GM12878 (cell line): ENCODE results near the gene MAP3K7. TPM values are rescaled to one million over a fixed set of nuclear protein-coding genes. Genes with fewer than 3 reads are reported as not detected.

ENCODE experiments used
- ATAC-seq: fragments of 200-7000 bp; cut with Tn5 transposase; 3 replicates; pipeline ENCODE4 v1.9.1; 2020; ENCODE audit warnings: mild to moderate bottlenecking, moderate library complexity
- BruUV-seq: library from RNA; stranded (reverse); fragments of 400-500 nt; replicated peaks from 2 replicates; lab custom pipeline; 2021; lab: Mats Ljungman, UMichigan
- CTCF ChIA-PET: fragments of 300-600 bp; sonication (Branson Sonifier 250); formaldehyde crosslinking; extraction: SDS; loops from one replicate; lab custom pipeline; 2021; ENCODE audit warnings: inconsistent platforms; lab: Yijun Ruan, JAX
- POLR2A ChIA-PET: fragments of 350-600 bp; formaldehyde crosslinking; extraction: SDS; loops from one replicate; lab custom pipeline; 2021; ENCODE audit warnings: inconsistent platforms; lab: Charles Lee
- RAD21 ChIA-PET: fragments of 300-600 bp; sonication (Branson Sonifier 250); formaldehyde crosslinking; loops from one replicate; lab custom pipeline; 2023; ENCODE audit warnings: antibody characterized with exemption; ENCODE audit not compliant: unreplicated experiment; lab: Charles Lee
- SMC1A ChIA-PET: fragments of 300-600 bp; sonication (Branson Sonifier 250); formaldehyde crosslinking; loops from one replicate; lab custom pipeline; 2023; ENCODE audit not compliant: unreplicated experiment, uncharacterized antibody; lab: Charles Lee
- DNase-seq: peaks from one replicate; pipeline ENCODE4 v3.0.0-alpha.2; 2011; ENCODE audit warnings: low read depth, low spot score
- FAIRE-seq: peaks from 3 replicates; lab custom pipeline; 2011; peaks lifted over from hg19 to GRCh38; lab: Jason Lieb, UNC
- H2AFZ ChIP-seq: 2 replicates; pipeline ENCODE4 v1.6.0; 2011; ENCODE audit warnings: low read depth, low read length, control low read depth; ENCODE audit not compliant: control insufficient read depth
- H3K27ac ChIP-seq: 2 replicates; pipeline ENCODE4 v1.5.1; 2011; ENCODE audit warnings: control low read depth; ENCODE audit not compliant: control insufficient read depth, insufficient read depth
- H3K27me3 ChIP-seq, 2 experiments: replicated peaks in 1 of 2; 2 replicates each; pipeline versions ENCODE4 v1.6.0 to v1.6.1; 2011; ENCODE audit warnings: low read length in 1 of 2; ENCODE audit not compliant: control insufficient read depth in 2 of 2, insufficient read depth in 2 of 2
- H3K36me3 ChIP-seq, 2 experiments: 2 replicates each; pipeline ENCODE4 v1.5.1; 2011; ENCODE audit warnings: low read length in 1 of 2; ENCODE audit not compliant: control insufficient read depth in 2 of 2, insufficient read depth in 2 of 2
- H3K4me1 ChIP-seq: 2 replicates; pipeline ENCODE4 v1.6.1; 2011; ENCODE audit warnings: mild to moderate bottlenecking, low read length, moderate library complexity, mixed read lengths; ENCODE audit not compliant: control insufficient read depth, insufficient read depth
- H3K4me2 ChIP-seq: 2 replicates; pipeline ENCODE4 v1.6.0; 2011; ENCODE audit warnings: control low read depth; ENCODE audit not compliant: control insufficient read depth, insufficient read depth
- H3K4me3 ChIP-seq: fragments of 200-600 bp; sonication (generic); 2 replicates; pipeline ENCODE4 v1.5.1; 2016
- H3K79me2 ChIP-seq: 2 replicates; pipeline ENCODE4 v1.6.0; 2011; ENCODE audit warnings: low read length; ENCODE audit not compliant: control insufficient read depth, insufficient read depth
- H3K9ac ChIP-seq: 2 replicates; pipeline ENCODE4 v1.8.0; 2011; ENCODE audit warnings: low read length, control low read depth, mixed read lengths; ENCODE audit not compliant: control insufficient read depth, insufficient read depth
- H3K9me3 ChIP-seq: replicated peaks from 3 replicates; pipeline ENCODE4 v1.5.1; 2011; ENCODE audit warnings: mild to moderate bottlenecking, low read length; ENCODE audit not compliant: control insufficient read depth, insufficient read depth
- H4K20me1 ChIP-seq: 2 replicates; pipeline ENCODE4 v1.6.0; 2011; ENCODE audit not compliant: control insufficient read depth, insufficient read depth
- EP300 ChIP-seq, 2 experiments: fragments of 150-350 bp in 1 of 2; IDR thresholded peaks; 2 replicates each; pipeline ENCODE4 v1.6.1; 2011 to 2012; ENCODE audit warnings: low read depth in 2 of 2, low read length in 2 of 2, borderline replicate concordance in 1 of 2, improper control_type of control experiment in 1 of 2, inconsistent platforms in 1 of 2; ENCODE audit not compliant: control insufficient read depth in 1 of 2
- NRF1 ChIP-seq: conservative IDR thresholded peaks from 2 replicates; pipeline ENCODE4 v1.6.1; 2011; ENCODE audit warnings: mild to moderate bottlenecking, low read depth, low read length, improper control_type of control experiment
- PBX3 ChIP-seq: IDR thresholded peaks from 2 replicates; pipeline ENCODE4 v1.6.1; 2011; ENCODE audit warnings: mild to moderate bottlenecking, low read depth, low read length, moderate library complexity; ENCODE audit not compliant: insufficient replicate concordance
- TCF7 ChIP-seq: IDR thresholded peaks from 2 replicates; pipeline ENCODE4 v1.6.1; 2014; ENCODE audit warnings: antibody characterized with exemption, borderline replicate concordance
- WGBS: methylation state at CpG from one replicate; pipeline ENCODE4 v1.1.6; 2016; ENCODE audit warnings: low lambda C conversion rate; ENCODE audit not compliant: insufficient replicate concordance, insufficient coverage; ENCODE audit errors: missing lambda C conversion rate; 5-methylcytosine and 5-hydroxymethylcytosine counted together
- in situ Hi-C: fragments of 300-500 bp; cut with MboI; formaldehyde crosslinking; loops from 9 replicates; pipeline ENCODE4 v1.14.3; 2018; ENCODE audit warnings: mixed read lengths
- intact Hi-C: fragments of 100-400 bp; cut with micrococcal nuclease; formaldehyde crosslinking; loops from one replicate; pipeline ENCODE4 v1.14.2; 2022; ENCODE audit not compliant: unreplicated experiment
- polyA plus RNA-seq, 11 experiments: library from polyadenylated mRNA; depleted of rRNA in 4 of 11; unstranded in 6 of 11; stranded (reverse) in 5 of 11; fragments of >200 nt; fragmentation: Nextera tagmentation in 4 of 11; fragmentation: Illumina TruSeq in 1 of 11; extraction: Ambion mirVana in 4 of 11; extraction: Trizol in 1 of 11; gene quantifications; 1 replicate in 1 of 11; 2 replicates in 10 of 11; pipeline versions ENCODE4 v1.2.1 to v1.2.3, GENCODE V29; 2011 to 2016; ENCODE audit warnings: inconsistent platforms in 2 of 11, missing spikeins in 2 of 11, low read depth in 1 of 11
- total RNA-seq, 4 experiments: library from RNA; depleted of rRNA in 3 of 4; stranded (reverse); fragments of >200 nt in 3 of 4; fragmentation: Illumina TruSeq in 1 of 4; extraction: Trizol in 1 of 4; gene quantifications; 2 replicates each; pipeline versions ENCODE4 v1.2.1 to v1.2.3, GENCODE V29; 2013 to 2021
- TF ChIP-seq, protein P1 (sequence below): IDR thresholded peaks from 2 replicates; pipeline ENCODE4 v1.6.1; 2012; ENCODE audit warnings: improper control_type of control experiment, low read depth, low read length; ENCODE audit not compliant: insufficient replicate concordance

Gene MAP3K7
- total and polyA plus RNA-seq, 10 of the 15 experiments (the other 5 are each of a cell fraction or from before 2014, with no cell fraction given), result 7.0 to 42.6 (median 22.0) TPM

DNA sequence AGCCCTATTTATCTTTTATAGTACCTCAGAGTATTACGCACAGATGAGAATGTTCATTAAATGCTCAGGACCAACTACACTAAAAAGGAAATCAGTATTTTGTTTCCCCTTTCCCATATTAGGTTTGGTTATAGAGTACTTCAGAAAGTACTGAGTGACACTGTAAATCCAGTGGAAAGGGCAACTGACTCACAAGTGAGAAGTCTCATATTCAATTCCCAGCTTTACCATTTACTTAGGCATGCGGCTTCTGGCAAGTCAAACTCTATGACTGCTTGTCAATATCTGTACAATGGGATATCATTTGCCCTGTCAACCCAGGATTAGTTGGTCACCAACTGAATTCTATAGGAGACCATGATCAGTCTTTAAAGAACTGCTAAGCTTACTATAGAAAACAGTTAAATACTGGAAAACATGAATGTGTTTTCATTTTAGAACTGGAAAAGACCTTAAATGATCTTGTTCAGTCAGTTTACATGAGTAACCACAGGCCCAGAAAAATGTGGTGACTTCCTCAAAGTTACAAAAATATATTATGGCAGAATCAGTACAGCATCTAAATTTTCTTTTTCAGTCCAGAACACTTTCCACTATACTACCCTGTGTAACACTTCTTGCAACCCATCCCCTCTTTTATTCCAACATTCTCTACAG lies 3.6 kb downstream of the MAP3K7 start:
- Histone ChIP-seq H3K36me3 (no peaks in the 10 kb centered on the region; a peak in 1 of 4 replicates), H3K79me2 (peaks cover 55% of the 10 kb centered on the region), H3K4me1 (peaks cover 3% of the 10 kb centered on the region; the same call in 1 of the 2 replicates), H3K4me2 (peak overlapping the region; percentile 27; the same call in 1 of the 2 replicates), H4K20me1 (no peaks in the 10 kb centered on the region), H3K9ac (no peak overlapping the region), H2AFZ (no peak overlapping the region), H3K27me3 (no peaks in the 10 kb centered on the region), H3K27ac (no peak overlapping the region), H3K9me3 (no peaks in the 10 kb centered on the region), H3K4me3 (peak overlapping the region; percentile 41; the same call in 1 of the 2 replicates)
- no peak for ATAC-seq
- POLR2A ChIA-PET, result no interaction called here
- CTCF ChIA-PET, result interaction anchor here (0.9 to 2.2 kb wide), 2 partner anchors 10 to 14 kb away, joined by 3 to 6 read pairs; no protein-coding TSS in a partner anchor
- in situ Hi-C loops (no loop called here), intact Hi-C loops (no loop called here)
- 97% methylated on average over 2 of the region's 2 CpGs for WGBS
- RAD21 ChIA-PET, result no interaction called here
- BruUV-seq, result no TSS peak
- DNase-seq, result no peak
- SMC1A ChIA-PET, result interaction anchor here (0.6 to 0.7 kb wide), 2 partner anchors 20 to 643 kb away, joined by 3 read pairs; no protein-coding TSS in a partner anchor
- TF ChIP-seq PBX3 (no peak), NRF1 (no peak), EP300 (IDR thresholded peaks at IDR 0.05; ENCODE audit: borderline replicate concordance in 1 of 2, control insufficient read depth in 1 of 2, low read depth in 2 of 2, low read length in 2 of 2) (no peak), TCF7 (no peak)
- TF ChIP-seq, protein P1, sequence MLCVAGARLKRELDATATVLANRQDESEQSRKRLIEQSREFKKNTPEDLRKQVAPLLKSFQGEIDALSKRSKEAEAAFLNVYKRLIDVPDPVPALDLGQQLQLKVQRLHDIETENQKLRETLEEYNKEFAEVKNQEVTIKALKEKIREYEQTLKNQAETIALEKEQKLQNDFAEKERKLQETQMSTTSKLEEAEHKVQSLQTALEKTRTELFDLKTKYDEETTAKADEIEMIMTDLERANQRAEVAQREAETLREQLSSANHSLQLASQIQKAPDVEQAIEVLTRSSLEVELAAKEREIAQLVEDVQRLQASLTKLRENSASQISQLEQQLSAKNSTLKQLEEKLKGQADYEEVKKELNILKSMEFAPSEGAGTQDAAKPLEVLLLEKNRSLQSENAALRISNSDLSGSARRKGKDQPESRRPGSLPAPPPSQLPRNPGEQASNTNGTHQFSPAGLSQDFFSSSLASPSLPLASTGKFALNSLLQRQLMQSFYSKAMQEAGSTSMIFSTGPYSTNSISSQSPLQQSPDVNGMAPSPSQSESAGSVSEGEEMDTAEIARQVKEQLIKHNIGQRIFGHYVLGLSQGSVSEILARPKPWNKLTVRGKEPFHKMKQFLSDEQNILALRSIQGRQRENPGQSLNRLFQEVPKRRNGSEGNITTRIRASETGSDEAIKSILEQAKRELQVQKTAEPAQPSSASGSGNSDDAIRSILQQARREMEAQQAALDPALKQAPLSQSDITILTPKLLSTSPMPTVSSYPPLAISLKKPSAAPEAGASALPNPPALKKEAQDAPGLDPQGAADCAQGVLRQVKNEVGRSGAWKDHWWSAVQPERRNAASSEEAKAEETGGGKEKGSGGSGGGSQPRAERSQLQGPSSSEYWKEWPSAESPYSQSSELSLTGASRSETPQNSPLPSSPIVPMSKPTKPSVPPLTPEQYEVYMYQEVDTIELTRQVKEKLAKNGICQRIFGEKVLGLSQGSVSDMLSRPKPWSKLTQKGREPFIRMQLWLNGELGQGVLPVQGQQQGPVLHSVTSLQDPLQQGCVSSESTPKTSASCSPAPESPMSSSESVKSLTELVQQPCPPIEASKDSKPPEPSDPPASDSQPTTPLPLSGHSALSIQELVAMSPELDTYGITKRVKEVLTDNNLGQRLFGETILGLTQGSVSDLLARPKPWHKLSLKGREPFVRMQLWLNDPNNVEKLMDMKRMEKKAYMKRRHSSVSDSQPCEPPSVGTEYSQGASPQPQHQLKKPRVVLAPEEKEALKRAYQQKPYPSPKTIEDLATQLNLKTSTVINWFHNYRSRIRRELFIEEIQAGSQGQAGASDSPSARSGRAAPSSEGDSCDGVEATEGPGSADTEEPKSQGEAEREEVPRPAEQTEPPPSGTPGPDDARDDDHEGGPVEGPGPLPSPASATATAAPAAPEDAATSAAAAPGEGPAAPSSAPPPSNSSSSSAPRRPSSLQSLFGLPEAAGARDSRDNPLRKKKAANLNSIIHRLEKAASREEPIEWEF, result no peak
- no peak for FAIRE-seq
